HG02759 (cell line): Measurements from ENCODE around the gene RAP1GDS1.
"Not testable (repeated sequence)": the region's sequence is repeated elsewhere in the genome, so short reads cannot be mapped to it uniquely, and the experiment has no call there.

Source experiments
- ATAC-seq: cut with Tn5 transposase; IDR thresholded peaks from one replicate; pipeline ENCODE4 v1.9.1; 2021; ENCODE audit warnings: mild to moderate bottlenecking, moderate library complexity; ENCODE audit not compliant: unreplicated experiment

RAP1GDS1 gene

DNA sequence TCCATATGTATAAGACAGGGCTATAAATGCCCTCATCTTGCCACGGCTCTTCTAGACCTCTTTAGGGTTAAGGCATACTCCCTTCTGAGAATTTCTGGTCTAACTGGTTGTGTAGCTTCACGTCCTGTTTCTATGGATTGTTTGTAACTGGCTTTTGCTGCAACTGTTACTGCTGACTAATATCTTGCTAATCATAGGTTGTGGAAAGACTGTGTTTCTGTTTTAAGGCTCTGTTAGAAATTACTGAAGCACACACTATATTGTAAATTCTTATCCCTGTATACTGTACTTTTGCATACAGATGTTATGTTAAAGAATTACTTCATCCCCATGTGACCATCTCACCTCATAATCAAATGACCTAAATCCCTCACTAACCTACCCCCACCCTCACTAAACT lies 218.4 kb downstream of the RAP1GDS1 start:
- ATAC-seq: not testable (repeated sequence)

DNA sequence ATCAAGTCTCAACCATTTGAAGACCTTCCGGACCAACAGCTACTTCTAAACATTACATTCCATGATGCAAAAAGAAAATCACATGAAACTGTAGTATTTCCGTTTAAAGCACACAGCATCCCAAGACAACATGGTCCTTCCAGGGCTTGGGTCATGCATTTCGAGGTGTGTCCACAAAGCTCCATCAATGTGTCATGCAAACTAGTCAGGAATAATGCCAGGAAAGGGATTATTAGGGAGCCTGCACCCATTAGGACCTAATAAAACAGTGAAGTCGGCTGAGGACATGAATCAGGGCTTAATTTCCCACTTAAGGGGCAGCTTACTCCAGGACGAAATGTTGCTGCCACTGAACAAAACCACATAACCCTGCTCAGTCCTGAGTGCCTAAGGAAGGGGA lies 219.4 kb downstream of the RAP1GDS1 start:
- ATAC-seq: no peak

DNA sequence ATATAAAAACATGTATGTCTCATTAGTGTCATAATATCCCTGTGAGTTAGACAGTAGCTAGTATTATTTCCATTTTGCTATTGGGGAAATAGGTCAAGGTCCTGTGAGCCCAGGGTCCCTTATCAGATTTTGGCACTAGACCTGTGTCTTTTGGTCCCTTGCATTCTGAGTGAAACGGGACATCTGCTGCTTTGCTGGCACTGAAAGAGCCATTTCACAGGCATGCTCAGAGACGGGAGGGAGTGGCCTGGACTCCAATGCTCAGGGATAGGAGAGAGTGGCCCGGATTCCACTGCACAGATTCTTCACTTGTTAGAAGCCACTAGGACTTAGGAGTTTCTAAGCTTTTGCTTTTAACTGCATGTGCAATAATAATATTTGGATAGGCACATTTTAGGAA lies 220.0 kb downstream of the RAP1GDS1 start:
- no peak for ATAC-seq

DNA sequence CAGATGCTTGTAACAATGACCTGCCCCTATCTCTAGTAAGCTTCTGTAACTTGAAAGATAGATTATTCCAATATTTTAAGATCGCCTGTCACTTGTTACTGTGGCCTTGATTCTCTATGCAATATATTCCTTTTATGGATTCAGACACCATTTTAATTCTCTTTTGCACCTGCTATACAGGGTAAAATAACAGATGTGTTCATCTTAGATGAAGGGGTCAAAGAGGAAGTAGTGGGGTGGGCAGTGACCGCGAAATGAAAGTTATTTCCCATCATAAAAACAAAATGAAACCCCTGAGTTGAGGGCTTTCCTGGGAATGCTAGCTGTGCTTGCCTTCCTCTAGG lies 221.3 kb downstream of the RAP1GDS1 start:
- ATAC-seq: peak; percentile 32

DNA sequence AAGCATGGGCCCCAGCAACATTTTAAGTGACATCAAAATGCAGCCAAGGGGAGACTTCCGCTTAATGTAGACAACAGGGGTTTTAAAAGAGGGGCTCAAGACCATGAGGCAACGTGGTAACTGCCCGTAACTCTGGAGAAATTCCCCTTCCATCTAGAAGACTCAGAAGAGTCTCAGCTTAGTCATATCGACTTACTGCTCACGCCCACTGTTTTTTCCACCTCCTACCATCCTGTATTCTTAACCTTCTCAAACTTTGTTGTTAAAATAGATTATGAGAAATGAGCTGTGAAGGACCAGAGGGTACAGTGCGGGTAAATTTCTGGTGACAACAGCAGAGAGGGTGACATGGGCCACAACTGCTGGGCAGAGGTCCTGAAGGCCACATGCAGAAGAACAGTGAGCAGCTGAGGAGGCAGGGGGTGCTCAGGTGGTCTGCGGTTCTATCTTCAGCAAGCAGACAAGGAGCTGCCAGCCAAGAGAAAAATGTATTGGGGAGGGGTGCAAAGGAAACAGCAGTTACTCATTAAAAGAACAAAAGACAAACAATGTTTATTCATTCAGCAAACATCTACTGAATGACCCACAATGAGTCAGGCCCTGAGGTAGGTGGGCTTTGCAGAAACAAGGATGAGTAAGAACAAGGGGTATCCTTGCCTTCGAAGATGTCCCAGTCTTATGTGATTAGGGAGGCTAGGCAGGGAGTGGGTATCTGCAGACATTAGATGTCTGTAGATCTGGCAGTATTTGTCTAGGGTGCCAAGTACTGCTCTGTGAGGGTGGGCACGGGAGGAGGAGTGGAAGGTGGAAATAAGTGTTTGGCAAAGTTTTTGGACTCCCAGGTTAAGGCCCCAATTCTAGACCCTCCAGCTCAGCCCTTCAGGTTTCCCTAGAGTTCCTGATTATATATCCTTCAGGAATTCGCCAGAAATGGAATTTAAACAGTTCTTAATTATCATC lies 221.9 kb downstream of the RAP1GDS1 start:
- peak; percentile 95 for ATAC-seq

DNA sequence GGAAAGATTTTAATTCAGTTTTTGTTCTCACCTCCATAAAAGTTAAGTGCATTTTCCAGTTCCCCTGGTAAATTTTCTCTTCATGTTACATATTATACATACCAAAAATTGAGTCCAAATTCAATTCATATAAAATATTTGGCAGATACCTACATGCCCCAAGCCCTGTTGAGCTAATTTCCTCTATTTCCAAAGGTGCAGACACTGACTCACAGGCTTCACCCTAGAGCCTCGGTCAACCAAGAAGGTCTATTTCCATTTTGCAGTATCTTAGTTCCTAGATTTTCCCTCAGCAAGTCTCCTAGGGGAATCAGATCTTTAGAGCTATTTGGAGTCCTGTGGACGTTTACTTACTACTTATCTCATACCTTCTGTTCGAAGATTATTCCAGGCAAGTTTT lies 222.8 kb downstream of the RAP1GDS1 start:
- ATAC-seq: no peak

DNA sequence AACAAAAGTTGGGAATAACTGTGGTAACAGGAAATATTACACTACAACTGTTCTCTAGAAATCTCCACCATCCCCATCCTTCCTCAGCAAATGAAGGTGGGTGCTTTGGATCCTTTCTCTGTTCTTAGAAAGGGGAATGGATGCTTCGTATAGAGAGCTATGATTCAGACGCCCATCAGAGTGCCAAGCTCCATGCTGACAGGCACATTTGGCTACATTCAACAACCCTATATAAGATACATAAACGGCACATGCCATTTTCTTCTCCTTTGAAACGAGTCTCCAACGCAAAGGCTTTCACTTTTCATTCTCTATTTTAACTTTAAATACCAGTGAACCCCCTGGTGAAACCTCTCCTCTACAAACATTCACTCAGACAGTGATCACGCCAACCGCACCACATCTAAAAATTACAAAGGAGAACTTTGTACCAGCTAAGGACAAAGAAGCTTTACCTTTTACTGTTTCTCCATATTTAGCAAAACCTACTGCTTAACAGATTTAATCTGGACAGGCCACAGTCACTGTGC lies 224.7 kb downstream of the RAP1GDS1 start:
- ATAC-seq: no peak

DNA sequence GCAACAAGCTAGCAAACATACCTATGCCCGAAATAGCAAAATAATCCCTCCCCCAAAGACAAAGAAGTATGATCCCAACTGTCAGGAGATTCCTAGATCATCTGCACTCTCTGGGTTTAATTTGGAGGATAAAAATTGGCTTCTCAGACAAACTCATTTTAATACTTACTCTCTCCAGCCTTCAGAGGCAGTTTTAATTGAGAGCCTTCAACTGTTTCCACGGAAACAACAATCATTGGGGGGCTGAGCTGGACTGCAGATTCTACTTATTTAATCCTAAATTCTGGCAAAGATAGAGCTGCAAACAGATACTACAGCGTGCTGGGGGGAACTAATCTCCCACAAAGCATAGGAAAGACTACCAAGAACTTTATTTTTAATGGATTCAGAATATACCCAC lies 229.1 kb downstream of the RAP1GDS1 start:
- no peak for ATAC-seq

DNA sequence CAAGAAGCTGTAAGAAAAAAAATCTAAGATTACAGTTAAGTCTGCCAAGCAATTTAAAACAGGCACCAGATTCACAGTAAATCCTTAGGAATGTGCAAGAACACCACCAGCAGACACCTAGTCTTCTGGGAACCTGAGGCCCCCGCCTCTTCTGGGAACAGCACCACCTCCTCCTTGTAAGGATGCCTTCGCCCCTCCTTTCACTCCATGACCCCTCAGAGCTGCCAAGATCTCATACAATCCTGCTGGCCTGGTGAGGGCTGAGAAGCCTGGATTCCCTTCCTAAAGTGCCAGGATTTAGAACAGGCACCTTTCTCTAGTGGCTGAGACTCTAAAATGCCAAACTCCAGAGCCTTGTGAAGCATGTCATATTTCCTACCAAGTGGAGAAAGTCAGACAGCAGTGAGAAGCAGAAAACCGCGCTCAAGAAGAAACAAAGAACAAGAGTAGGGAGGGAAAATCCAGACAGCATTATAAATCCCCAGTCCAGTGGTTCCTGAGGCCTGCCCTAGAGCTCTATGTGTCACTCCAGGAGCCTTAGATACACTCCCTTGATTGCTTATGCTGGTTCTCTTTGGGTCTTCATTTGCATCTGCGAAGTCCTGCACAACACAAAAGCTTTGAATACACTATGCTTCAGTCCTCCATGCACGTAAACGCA lies 230.8 kb downstream of the RAP1GDS1 start:
- ATAC-seq: no peak

DNA sequence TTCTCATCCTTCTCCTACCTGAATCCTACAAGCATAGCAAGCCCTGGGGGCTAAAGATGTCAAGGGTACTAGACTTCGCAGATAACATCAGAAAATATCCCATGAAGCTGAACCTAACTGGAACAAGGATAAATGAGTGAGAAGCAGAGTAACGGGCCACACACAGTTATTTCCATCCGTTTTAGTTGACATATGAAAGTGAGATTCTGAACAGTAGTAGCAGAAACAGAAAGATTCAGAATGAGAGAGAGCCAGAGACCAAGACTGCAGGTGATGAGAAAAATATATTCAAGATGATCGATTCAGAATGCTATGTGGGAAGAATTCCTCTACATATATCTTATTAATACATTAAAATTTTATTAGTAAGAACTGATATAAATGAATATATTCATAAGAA lies 232.1 kb downstream of the RAP1GDS1 start:
- no peak for ATAC-seq
